IPS DF 4.7 (cell line): ENCODE data around the gene NXPH3.

Source experiments
- DNase-seq: peaks from one replicate; pipeline ENCODE4 v3.0.0-alpha.2; 2013; ENCODE audit warnings: low spot score; ENCODE audit errors: extremely low read depth

The NXPH3 gene

DNA sequence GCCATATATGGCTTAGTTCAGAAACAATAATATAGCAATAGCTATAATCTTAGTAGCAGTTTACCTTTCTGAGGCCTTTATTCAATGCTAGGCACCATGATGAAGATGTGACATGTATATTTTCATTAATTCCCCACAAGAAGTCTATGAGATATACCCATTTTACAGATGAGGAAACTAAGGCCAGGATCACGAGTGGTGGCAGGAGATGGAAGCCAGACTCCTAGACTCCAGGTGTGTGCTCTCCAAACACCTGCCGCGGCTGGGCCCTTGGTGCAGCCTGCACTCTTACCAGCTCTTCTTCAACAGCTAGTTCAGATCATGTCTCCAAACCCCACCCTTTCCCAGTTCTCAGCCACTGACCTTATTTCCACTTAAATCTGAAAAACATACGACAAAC lies 15.2 kb downstream of the NXPH3 start:
- DNase-seq, result no peak

DNA sequence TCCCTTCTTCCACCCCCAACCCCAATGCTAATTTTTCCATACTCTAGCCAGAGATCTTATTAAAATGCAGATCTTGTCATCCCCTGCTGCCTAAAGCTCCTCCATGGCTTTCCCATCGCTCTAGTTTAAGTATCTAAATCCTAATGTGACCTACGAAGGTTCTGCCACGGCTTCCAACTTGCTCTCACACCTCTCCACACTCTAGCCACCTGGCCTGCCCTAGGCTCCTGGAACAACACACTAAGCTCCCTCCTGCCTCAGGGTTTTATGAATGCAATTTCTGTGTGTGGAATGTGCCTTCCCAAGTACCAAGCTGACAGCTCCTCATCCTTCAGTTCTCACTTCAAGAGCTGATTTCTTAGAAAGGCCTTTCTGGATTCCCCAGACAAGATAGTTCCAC lies 16.6 kb downstream of the NXPH3 start:
- no peak for DNase-seq

GRCh38 chr17:49595328-49595727 lies 19.7 kb downstream of the NXPH3 start:
- DNase-seq, result no peak

DNA sequence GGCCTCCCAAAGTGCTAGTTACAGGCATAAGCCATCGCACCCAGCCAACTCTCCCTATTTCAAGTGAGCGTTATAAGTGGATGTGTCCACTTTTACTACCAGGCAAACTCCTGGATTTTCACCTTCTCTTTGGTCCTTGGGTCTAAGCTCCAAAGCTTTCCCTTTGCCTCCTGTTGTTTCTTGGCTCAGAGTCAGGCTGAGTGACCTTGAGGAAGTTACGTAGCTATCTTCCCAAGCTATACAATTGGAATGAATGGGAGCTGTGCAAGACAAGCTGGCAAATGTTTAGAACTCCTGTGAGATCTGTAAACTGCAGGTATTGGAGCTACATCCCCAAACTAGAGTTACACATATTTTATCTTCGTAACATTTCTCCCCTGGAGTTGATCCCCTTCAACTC lies 20.3 kb downstream of the NXPH3 start:
- no peak for DNase-seq

DNA sequence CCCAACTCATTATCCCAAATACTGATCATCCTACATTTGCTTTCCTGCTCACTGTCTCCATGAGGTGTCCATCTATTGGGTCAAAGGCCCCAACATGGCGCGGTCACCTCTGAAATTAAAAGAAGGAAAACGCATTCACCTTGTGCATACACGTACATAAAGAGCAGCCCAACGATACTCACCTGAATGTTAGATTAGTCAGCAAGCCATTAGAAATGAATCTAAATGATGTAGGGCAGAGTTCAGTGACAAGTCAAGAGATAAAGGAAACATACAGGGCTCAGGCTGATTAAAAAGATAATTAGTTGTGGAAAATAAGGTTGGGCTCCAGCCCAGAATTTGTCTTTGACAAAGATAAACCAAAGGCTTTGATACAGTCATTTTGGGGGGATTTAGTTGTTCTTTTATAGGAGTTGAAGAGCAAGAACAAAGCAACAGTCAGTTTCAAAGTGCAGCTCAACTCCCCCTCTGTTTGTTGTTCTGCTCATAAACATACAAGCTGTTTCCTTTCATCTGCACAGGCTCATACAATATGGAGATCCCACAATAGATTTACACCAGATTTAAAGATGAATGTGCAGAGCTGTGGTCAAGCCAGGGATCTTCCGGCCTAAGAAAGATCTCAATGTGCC lies 21.1 kb downstream of the NXPH3 start:
- no peak for DNase-seq

DNA sequence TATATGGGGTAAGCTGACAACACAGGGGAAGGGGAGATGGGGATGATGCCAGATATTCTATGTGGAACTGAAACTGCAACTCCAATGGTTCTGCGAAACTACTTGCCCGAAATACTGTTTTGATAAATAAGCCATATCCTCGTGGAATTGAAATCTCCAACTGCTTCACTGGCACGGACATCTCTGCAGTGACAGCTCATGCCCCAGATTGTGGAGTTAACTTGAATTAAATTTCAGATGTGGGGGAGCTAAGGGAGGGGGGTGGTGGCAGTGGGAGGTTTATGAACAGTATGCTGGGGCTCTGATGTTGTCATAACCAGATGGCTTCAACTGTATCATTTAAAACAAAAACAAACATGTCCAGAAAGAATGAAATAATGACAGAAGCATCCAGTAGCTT lies 21.8 kb downstream of the NXPH3 start:
- no peak for DNase-seq

- no peak for DNase-seq
These were observed 22.4 kb downstream of the NXPH3 start for GRCh38 chr17:49597928-49598655.

DNA sequence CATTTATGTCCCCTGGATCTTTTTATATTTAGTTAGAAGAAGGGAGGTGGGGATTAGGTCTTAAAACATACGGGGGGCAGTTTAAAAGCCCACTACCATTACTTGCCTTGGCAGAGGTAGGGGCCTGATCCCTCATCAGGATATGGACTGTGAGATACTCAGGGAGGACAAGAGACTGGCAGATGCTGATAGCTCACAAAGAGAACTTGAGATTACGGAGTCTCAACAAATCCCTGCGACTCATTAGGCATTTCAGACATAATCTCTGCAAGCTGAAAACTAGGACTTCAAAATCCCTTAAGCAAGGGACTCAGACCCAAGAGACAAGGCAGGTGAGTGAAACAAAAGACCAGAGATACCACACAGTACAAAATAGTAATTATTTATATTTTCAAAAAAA lies 23.2 kb downstream of the NXPH3 start:
- no peak for DNase-seq

DNA sequence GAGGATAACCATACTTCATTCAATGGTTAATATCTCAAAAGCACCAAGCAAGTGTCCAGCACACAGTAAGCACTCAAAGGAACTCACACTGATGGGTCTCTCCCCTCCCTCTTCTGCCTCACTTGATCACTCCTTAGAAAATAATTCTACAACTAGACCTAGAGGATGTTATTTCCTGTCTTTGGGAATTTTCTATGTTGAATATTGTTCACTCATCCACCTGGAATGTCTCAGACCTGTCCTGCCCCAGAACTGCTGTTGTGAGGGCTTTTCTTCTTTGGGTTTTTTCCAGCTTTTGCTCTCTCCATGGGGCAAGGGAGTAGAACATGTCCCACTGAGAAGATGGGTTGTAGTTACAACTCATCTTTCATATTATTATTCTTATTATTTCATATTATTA lies 25.3 kb downstream of the NXPH3 start:
- no peak for DNase-seq

DNA sequence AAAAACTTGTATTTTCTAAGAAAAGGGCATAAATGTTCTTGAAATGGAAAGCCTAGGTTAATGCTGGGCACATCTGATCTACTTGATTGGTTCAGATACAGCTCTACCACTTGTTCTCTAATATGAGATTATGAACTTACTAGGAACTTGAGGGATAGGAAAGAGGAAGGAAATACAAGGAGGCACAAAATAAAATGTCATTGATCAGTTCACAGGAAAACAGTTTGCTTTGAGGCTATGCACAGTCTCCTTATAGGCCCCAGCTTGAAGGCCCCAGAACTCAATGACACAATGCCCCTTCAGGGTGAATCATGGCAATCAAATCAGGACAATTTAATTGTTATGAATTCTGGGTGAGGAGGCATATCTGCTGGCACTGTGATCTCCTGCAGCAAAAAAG lies 27.1 kb downstream of the NXPH3 start:
- no peak for DNase-seq

- DNase-seq, result no peak
These were observed 27.6 kb downstream of the NXPH3 start for GRCh38 chr17:49603238-49603637.

DNA sequence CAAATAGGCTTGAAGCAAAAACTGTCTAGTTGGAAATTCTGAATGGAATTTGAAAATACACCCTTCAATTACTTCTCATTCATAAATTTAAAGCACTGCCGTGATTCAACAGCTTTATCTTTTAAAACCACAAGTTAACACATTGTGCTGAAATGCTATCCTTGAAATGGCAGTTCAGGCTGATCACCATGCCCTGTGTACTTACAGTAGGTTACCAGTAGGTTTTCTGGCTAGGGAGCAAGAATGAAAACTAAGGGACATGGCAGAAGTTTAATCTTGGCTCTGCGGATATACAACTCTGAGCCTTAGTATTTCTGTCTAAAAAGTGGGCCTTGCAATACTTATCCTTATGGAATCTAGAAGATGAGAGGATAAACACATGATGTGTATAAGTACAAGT lies 28.0 kb downstream of the NXPH3 start:
- no peak for DNase-seq

- no peak for DNase-seq
These were observed 28.7 kb downstream of the NXPH3 start for GRCh38 chr17:49604314-49604869.

- no peak for DNase-seq
These were observed 35.4 kb downstream of the NXPH3 start for GRCh38 chr17:49610883-49611584.

GRCh38 chr17:49612726-49613125 lies 37.1 kb downstream of the NXPH3 start:
- DNase-seq, result no peak

- no peak for DNase-seq
These were observed 37.6 kb downstream of the NXPH3 start for GRCh38 chr17:49613182-49613800.

DNA sequence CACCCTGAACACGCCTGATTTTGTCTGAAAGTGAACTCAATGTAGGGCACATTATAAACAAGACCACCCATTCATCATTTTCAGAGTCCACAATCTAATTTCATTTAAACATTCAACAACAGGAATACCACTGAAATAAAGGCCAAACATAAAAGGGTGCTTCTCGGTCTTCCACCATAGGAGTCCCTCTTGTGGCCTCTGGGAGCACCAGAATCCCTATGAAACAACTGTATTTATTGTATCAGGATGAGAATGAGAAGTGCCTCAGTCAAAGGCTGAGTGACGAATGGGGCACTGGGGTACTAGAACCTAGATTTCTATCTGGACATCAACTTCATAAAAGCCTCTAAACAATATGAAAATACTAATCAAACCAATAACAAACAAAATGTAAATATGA lies 40.4 kb downstream of the NXPH3 start:
- no peak for DNase-seq

- no peak for DNase-seq
These were observed 41.0 kb downstream of the NXPH3 start for GRCh38 chr17:49616601-49617131.

DNA sequence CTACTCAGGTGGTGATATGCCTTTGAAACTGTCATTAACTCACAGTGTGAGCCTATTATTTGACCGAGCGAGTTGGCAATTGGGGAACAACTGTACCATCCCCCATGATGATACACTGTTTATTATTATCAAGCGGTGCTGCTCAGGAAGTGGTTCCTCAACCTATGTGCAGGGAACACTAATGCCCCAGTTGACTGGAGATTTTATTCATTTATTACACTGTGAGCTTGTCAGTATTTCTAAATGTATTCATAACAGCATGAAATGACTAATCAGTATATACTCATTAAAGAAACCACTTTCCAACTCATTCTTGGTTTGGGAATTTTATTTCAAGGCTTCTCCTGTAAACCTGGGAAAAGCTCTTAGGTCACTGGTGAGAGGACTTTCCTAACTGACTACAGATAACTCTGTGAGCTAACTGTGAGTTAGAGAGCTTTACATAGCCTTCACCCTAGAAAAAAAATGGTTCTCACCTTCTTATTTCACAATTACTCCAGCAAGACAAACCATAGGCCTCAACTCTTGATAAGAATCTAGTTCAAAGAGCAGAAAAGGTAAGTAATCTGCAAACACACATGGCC lies 42.4 kb downstream of the NXPH3 start:
- no peak for DNase-seq

DNA sequence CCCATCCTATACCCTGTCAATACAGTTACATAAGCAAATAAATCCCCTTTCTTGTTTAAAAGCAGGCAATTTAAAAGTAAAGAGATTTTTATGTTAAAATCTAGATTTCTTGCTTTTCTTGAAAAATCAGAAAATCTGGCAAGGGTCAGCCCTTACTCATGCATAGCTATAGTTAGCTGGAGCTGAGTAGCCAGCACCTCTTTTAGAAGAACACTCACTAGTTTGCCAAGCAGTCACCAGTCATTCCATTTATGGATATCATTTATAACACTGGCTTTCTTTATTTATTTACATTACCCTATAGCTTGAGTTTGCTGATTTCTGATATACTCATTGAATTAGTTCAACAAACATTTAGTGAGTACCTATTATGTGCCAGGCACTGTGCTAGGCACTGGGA lies 45.7 kb downstream of the NXPH3 start:
- DNase-seq, result no peak

- no peak for DNase-seq
These were observed 46.4 kb downstream of the NXPH3 start for GRCh38 chr17:49621946-49622529.
